ENCODE measurements around the gene STPG3.

Gene STPG3

DNA sequence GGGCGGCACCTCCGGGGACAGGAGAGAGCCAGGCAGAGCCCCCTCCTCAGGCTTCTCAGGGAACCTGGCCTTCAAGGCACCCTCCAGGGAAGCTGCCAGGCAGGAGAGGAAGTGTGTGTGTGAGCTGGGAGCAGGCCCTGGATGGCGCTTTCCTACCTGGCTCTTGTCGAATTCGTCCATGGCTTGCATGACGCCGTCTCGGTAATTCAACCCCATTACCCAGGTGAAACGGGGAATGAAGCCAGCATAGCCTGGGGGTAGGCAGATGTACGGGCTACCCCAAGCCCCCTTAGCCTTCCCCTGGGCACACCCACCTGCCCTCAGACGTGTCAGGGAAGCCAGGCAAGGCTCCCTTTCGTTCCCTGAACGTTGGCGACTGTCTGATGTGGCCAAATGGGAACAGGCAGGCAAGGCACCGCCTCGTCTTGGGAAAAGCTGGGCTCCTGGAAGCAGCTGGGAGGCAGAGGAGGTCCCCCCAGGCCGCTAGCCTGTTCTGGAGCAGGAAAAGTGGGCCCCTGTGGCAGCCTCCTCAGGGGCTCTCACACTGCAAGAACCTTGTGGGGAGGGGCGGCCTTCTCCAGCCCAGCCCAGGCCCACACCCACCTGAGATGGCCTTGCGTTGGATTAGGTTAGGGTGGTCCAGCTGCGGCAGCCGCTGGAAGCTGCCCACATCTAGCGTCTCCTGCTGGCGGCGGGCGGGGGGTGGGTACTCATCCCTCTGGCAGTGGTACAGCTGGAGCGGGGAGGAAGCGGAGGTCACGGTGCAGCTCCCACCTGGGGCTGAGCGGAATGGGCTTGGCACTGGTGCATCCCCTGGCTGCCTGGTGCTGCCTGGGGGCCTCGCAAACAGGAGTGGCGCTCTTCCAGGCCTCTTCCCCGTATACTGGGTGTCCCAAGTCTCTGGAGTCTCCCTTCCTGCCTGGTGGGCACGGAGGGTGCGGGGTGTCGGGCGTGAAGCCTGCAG, 6.3 kb upstream of the STPG3 start:
- no peak overlapping the region for H3K4me3 ChIP-seq (ENCODE audit: low read depth, low read length)
- TF ChIP-seq, protein P1, sequence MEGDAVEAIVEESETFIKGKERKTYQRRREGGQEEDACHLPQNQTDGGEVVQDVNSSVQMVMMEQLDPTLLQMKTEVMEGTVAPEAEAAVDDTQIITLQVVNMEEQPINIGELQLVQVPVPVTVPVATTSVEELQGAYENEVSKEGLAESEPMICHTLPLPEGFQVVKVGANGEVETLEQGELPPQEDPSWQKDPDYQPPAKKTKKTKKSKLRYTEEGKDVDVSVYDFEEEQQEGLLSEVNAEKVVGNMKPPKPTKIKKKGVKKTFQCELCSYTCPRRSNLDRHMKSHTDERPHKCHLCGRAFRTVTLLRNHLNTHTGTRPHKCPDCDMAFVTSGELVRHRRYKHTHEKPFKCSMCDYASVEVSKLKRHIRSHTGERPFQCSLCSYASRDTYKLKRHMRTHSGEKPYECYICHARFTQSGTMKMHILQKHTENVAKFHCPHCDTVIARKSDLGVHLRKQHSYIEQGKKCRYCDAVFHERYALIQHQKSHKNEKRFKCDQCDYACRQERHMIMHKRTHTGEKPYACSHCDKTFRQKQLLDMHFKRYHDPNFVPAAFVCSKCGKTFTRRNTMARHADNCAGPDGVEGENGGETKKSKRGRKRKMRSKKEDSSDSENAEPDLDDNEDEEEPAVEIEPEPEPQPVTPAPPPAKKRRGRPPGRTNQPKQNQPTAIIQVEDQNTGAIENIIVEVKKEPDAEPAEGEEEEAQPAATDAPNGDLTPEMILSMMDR (IDR thresholded peaks at IDR 0.05; ENCODE audit: low read depth, low read length) = no peak
- TF ChIP-seq MAX (IDR thresholded peaks at IDR 0.05; ENCODE audit: low read depth, low read length) = no peak
- TF ChIP-seq MYC (IDR thresholded peaks at IDR 0.05; ENCODE audit: low read depth, low read length) = no peak
- TF ChIP-seq POLR2A (IDR thresholded peaks at IDR 0.05; ENCODE audit: extremely low read depth, insufficient read length) = no peak
- no peak for DNase-seq (ENCODE audit: low read depth)

DNA sequence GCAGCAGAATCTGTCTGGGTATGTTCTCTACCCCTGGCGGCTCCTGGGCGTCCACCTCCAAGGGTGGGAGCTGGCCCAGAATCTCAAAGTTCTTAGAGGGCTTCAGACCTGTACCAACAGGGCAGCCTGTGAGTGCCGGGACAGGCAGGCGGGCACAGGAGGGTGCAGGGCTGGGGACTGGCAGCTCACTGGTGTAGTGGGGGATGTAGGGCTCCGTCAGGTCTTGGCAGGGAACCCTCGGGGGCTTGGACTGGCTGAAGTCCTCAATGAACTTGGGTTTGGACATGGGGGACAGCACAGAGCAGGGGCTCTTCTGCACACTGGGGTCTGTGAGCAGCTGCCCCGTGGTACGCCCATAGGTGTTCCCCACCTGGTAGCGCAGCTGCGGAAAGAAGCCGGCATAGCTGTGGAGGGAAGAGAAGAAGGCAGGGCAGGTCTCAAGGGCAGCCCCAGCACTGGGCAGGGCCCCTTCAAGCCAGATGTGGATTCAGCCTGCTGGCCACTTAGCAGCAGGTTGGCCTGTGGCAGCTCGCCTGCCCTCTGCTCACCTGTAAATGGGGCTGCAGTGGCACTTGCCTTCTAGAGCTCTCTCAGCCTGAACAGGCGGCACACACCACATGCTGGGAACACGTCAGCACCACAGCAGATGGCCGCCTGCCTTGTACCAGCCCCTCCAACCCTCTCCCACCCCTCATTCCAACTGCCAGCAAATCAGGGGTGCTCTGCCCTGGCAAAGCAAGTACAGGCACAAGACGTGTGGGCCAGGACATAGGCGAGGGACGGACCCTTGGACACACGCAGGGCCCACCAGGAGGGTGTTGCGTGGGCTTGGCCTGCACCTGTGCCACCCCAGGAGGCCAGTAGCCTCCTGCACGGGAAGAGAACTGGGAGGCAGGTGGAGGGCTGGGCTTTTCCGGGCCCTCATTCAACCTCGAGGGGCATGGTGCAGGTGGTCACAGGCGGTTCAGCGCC, 5.3 kb upstream of the STPG3 start:
- no peak overlapping the region for H3K4me3 ChIP-seq (ENCODE audit: low read depth, low read length)
- TF ChIP-seq POLR2A (IDR thresholded peaks at IDR 0.05; ENCODE audit: extremely low read depth, insufficient read length) (no peak), MAX (IDR thresholded peaks at IDR 0.05; ENCODE audit: low read depth, low read length) (no peak), MYC (IDR thresholded peaks at IDR 0.05; ENCODE audit: low read depth, low read length) (no peak)
- TF ChIP-seq, protein P1 (IDR thresholded peaks at IDR 0.05; ENCODE audit: low read depth, low read length) = no peak
- no peak for DNase-seq (ENCODE audit: low read depth)

GRCh38 chr9:137247135-137247915, 3.8 kb upstream of the STPG3 start:
- H3K4me3 ChIP-seq (ENCODE audit: low read depth, low read length) = no peak overlapping the region
- DNase-seq (ENCODE audit: low read depth) = no peak
- TF ChIP-seq MAX (IDR thresholded peaks at IDR 0.05; ENCODE audit: low read depth, low read length) = no peak
- TF ChIP-seq, protein P1 (IDR thresholded peaks at IDR 0.05; ENCODE audit: low read depth, low read length) = no peak
- no peak for TF ChIP-seq POLR2A (IDR thresholded peaks at IDR 0.05; ENCODE audit: extremely low read depth, insufficient read length)
- no peak for TF ChIP-seq MYC (IDR thresholded peaks at IDR 0.05; ENCODE audit: low read depth, low read length)

- DNase-seq (ENCODE audit: low read depth) = no peak
- TF ChIP-seq MYC (IDR thresholded peaks at IDR 0.05; ENCODE audit: low read depth, low read length) (no peak), MAX (IDR thresholded peaks at IDR 0.05; ENCODE audit: low read depth, low read length) (no peak), POLR2A (IDR thresholded peaks at IDR 0.05; ENCODE audit: extremely low read depth, insufficient read length) (no peak)
- TF ChIP-seq, protein P1 (IDR thresholded peaks at IDR 0.05; ENCODE audit: low read depth, low read length) = no peak
- H3K4me3 ChIP-seq (ENCODE audit: low read depth, low read length) = no peak overlapping the region
Measured at GRCh38 chr9:137247916-137248175, 3.2 kb upstream of the STPG3 start.

All from NB4 (cell line).